Measurements from ENCODE around the gene BIN2.

BIN2 gene

GRCh38 chr12:51362747-51363342, 38.9 kb upstream of the BIN2 start:
- no peak for DNase-seq (ENCODE audit: low read depth, low spot score)
- Histone ChIP-seq H3K4me1 (ENCODE audit: control insufficient read depth, insufficient read depth, low read length) (no peaks in the 10 kb centered on the region), H3K27ac (ENCODE audit: low read length) (no peak overlapping the region), H3K9me3 (ENCODE audit: control insufficient read depth, insufficient read depth, low read length) (no peaks in the 10 kb centered on the region), H3K36me3 (ENCODE audit: control insufficient read depth, insufficient read depth, low read length) (no peaks in the 10 kb centered on the region), H3K27me3 (ENCODE audit: control insufficient read depth, insufficient read depth, low read length) (no peaks in the 10 kb centered on the region), H3K4me3 (ENCODE audit: low read length) (no peak overlapping the region)
- no CpG with 5 or more reads among the region's 2 CpGs for WGBS (ENCODE audit: insufficient coverage, insufficient read length)

- Histone ChIP-seq H3K27me3 (ENCODE audit: control insufficient read depth, insufficient read depth, low read length) (no peaks in the 10 kb centered on the region), H3K27ac (ENCODE audit: low read length) (no peak overlapping the region), H3K4me1 (ENCODE audit: control insufficient read depth, insufficient read depth, low read length) (no peaks in the 10 kb centered on the region), H3K9me3 (ENCODE audit: control insufficient read depth, insufficient read depth, low read length) (no peaks in the 10 kb centered on the region), H3K36me3 (ENCODE audit: control insufficient read depth, insufficient read depth, low read length) (no peaks in the 10 kb centered on the region), H3K4me3 (ENCODE audit: low read length) (no peak overlapping the region)
- WGBS (ENCODE audit: insufficient coverage, insufficient read length) = no CpG with 5 or more reads among the region's 6 CpGs
- DNase-seq (ENCODE audit: low read depth, low spot score) = no peak
Measured at GRCh38 chr12:51362307-51362706, 38.3 kb upstream of the BIN2 start.

DNA sequence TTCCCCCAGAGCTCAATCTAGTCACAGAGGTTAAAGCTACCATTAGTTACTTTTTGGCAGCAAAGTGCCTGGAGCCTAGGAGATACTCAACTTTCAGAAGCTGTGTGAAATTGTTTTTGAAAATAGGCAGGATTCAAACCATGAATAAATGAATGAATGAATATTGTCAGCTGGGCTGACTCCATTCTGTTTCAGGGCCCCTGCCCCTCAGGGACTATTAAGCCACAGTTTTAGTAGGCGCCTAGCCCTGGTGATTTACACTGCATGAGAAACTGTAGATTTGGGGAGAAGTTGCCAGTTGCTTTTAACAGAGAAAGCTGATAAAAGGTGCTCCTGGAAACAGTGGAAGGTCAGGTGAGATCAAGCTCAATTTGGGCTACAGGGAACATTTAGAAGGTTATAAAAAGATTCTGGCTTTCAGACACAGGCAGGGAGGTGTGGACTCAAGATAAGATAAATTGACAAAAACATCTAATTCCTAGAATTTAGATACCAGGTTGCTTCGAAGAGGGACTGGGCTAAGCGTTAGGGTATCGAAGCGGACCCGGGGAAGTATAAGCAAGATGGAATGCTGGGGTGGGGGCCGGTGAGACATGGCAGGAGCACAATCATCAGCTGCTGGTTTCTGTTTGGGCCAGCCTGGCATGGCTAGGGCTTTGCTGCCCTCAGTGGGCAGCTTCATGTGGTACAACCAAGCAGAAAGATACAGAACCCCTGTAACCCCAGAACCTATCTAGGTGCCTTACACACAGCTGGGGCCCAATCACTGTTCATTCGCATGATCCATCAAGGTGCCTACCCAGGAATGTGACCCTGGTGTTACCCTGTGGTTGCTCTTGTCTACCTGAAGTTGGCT, 37.4 kb upstream of the BIN2 start:
- no peaks in the 10 kb centered on the region for H3K4me1 ChIP-seq (ENCODE audit: control insufficient read depth, insufficient read depth, low read length)
- no CpG with 5 or more reads among the region's 8 CpGs for WGBS (ENCODE audit: insufficient coverage, insufficient read length)

GRCh38 chr12:51360315-51360714, 36.3 kb upstream of the BIN2 start:
- WGBS (ENCODE audit: insufficient coverage, insufficient read length) = no CpG with 5 or more reads among the region's 2 CpGs
- DNase-seq (ENCODE audit: low read depth, low spot score) = no peak
- Histone ChIP-seq H3K27me3 (ENCODE audit: control insufficient read depth, insufficient read depth, low read length) (no peaks in the 10 kb centered on the region), H3K36me3 (ENCODE audit: control insufficient read depth, insufficient read depth, low read length) (no peaks in the 10 kb centered on the region), H3K27ac (ENCODE audit: low read length) (no peak overlapping the region), H3K4me1 (ENCODE audit: control insufficient read depth, insufficient read depth, low read length) (no peaks in the 10 kb centered on the region), H3K9me3 (ENCODE audit: control insufficient read depth, insufficient read depth, low read length) (no peaks in the 10 kb centered on the region), H3K4me3 (ENCODE audit: low read length) (no peak overlapping the region)

More for the DNA sequence above, 37.4 kb upstream of the BIN2 start:
- Histone ChIP-seq H3K9me3 (ENCODE audit: control insufficient read depth, insufficient read depth, low read length) (no peaks in the 10 kb centered on the region), H3K27ac (ENCODE audit: low read length) (no peak overlapping the region), H3K27me3 (ENCODE audit: control insufficient read depth, insufficient read depth, low read length) (no peaks in the 10 kb centered on the region), H3K4me3 (ENCODE audit: low read length) (no peak overlapping the region), H3K36me3 (ENCODE audit: control insufficient read depth, insufficient read depth, low read length) (no peaks in the 10 kb centered on the region)
- no peak for DNase-seq (ENCODE audit: low read depth, low spot score)

DNA sequence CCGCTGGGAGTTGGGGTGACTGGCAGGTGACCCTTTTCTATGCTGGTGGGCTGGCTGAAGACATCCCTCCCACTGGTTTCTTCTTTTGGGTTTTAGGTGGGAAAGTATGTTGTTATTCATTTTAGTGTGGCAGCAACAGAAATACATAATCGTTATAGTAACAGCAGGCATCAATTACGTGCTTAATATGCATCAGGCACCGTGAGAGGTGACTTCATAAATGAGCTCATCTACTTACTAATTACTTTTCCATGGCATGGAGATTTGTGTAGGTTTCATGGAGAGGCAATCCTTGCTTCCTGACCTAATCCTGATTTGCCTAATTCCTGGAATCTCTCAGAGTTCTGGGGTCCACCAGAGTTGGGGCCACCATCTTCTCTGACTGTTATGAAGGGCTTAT, 35.9 kb upstream of the BIN2 start:
- Histone ChIP-seq H3K9me3 (ENCODE audit: control insufficient read depth, insufficient read depth, low read length) (no peaks in the 10 kb centered on the region), H3K27ac (ENCODE audit: low read length) (no peak overlapping the region), H3K27me3 (ENCODE audit: control insufficient read depth, insufficient read depth, low read length) (no peaks in the 10 kb centered on the region), H3K4me1 (ENCODE audit: control insufficient read depth, insufficient read depth, low read length) (no peaks in the 10 kb centered on the region), H3K36me3 (ENCODE audit: control insufficient read depth, insufficient read depth, low read length) (no peaks in the 10 kb centered on the region), H3K4me3 (ENCODE audit: low read length) (no peak overlapping the region)
- whole genome bisulfite sequencing (ENCODE audit: insufficient coverage, insufficient read length) = no CpG with 5 or more reads among the region's 4 CpGs
- DNase-seq (ENCODE audit: low read depth, low spot score) = no peak

GRCh38 chr12:51358496-51358895, 34.5 kb upstream of the BIN2 start:
- Histone ChIP-seq H3K4me1 (ENCODE audit: control insufficient read depth, insufficient read depth, low read length) (no peaks in the 10 kb centered on the region), H3K27ac (ENCODE audit: low read length) (no peak overlapping the region), H3K9me3 (ENCODE audit: control insufficient read depth, insufficient read depth, low read length) (no peaks in the 10 kb centered on the region), H3K27me3 (ENCODE audit: control insufficient read depth, insufficient read depth, low read length) (no peaks in the 10 kb centered on the region), H3K4me3 (ENCODE audit: low read length) (no peak overlapping the region), H3K36me3 (ENCODE audit: control insufficient read depth, insufficient read depth, low read length) (no peaks in the 10 kb centered on the region)
- no CpG with 5 or more reads among the region's 8 CpGs for WGBS (ENCODE audit: insufficient coverage, insufficient read length)
- no peak for DNase-seq (ENCODE audit: low read depth, low spot score)

DNA sequence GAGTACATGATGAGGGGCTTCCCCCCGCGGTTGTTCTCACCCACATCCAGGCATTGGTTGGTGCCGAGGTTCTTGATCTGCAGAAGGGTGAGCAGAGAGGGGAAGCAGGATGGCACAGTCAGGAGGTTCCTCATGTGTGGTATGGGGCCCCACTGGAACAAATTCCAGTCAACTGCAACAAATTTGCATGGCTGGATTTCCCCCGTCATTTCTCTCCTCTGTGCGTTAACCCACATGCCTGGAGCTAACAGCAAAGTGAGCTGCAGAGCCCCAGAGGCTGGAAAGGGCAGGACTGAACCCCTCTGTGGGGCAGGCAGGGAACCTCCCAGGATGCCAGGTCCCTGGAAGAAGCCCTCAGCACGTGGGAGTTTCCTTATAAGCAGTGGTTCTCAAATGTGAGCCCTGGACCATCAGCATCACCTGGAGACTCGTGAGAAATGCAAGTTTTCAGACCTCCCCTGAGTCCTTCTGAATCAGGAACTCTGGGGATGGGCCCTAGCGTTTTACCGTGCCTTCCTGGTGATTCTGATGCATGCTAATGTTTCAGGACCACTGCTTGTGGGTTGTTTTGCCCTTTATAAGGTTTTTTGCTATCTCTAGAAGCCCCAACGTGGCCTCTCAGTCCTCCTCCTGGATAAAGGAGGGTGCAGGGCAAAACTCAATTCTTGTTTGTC, 33.5 kb upstream of the BIN2 start:
- DNase-seq (ENCODE audit: low read depth, low spot score) = no peak
- H3K27me3 ChIP-seq (ENCODE audit: control insufficient read depth, insufficient read depth, low read length) = no peaks in the 10 kb centered on the region

DNA sequence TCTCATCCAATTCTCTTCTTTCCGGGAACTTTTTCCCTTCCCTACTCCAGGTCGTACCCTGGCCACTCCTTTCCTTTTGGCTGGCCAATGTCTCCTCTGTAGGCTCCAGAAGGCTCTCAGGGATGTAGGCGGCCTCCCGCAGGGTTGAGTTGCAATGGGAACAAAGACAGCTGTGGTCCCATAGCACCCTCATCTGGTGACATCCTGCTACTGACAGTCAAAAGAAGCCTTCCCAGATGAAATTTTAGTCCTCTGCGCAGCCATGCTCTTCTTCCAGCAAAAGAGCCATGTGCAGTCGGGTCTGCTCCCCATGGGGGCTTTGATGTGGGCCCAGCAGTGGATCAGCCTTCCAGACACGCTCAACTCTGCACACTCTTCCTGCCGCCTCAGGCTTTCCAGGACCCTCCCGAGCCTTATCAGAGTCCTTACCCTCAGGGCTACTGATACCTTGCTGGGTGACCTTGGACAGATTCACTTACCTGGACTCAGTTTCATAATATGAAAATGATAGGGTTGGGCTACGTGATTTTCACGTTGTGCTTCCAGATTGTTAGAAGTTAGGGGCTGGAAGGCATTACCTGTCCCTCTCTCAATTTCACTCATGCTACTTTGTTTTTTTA, 28.0 kb upstream of the BIN2 start:
- H3K9me3 ChIP-seq (ENCODE audit: control insufficient read depth, insufficient read depth, low read length) = no peaks in the 10 kb centered on the region
- no peak overlapping the region for H3K4me3 ChIP-seq (ENCODE audit: low read length)
- peaks cover 2% of the 10 kb centered on the region; the same call in 1 of the 2 replicates for H3K4me1 ChIP-seq (ENCODE audit: control insufficient read depth, insufficient read depth, low read length)
- H3K36me3 ChIP-seq (ENCODE audit: control insufficient read depth, insufficient read depth, low read length) = no peaks in the 10 kb centered on the region
- whole genome bisulfite sequencing (ENCODE audit: insufficient coverage, insufficient read length) = no CpG with 5 or more reads among the region's 11 CpGs
- DNase-seq (ENCODE audit: low read depth, low spot score) = peak; percentile 76
- H3K27me3 ChIP-seq (ENCODE audit: control insufficient read depth, insufficient read depth, low read length) = no peaks in the 10 kb centered on the region
- H3K27ac ChIP-seq (ENCODE audit: low read length) = no peak overlapping the region

More for the DNA sequence above, 33.5 kb upstream of the BIN2 start:
- Histone ChIP-seq H3K4me3 (ENCODE audit: low read length) (no peak overlapping the region), H3K27ac (ENCODE audit: low read length) (no peak overlapping the region), H3K9me3 (ENCODE audit: control insufficient read depth, insufficient read depth, low read length) (no peaks in the 10 kb centered on the region), H3K36me3 (ENCODE audit: control insufficient read depth, insufficient read depth, low read length) (no peaks in the 10 kb centered on the region), H3K4me1 (ENCODE audit: control insufficient read depth, insufficient read depth, low read length) (no peaks in the 10 kb centered on the region)
- no CpG with 5 or more reads among the region's 10 CpGs for WGBS (ENCODE audit: insufficient coverage, insufficient read length)

GRCh38 chr12:51349026-51349425, 25.1 kb upstream of the BIN2 start:
- Histone ChIP-seq H3K27me3 (ENCODE audit: control insufficient read depth, insufficient read depth, low read length) (no peaks in the 10 kb centered on the region), H3K27ac (ENCODE audit: low read length) (no peak overlapping the region), H3K4me1 (ENCODE audit: control insufficient read depth, insufficient read depth, low read length) (peaks cover 4% of the 10 kb centered on the region; the same call in 1 of the 2 replicates), H3K36me3 (ENCODE audit: control insufficient read depth, insufficient read depth, low read length) (no peaks in the 10 kb centered on the region), H3K4me3 (ENCODE audit: low read length) (no peak overlapping the region), H3K9me3 (ENCODE audit: control insufficient read depth, insufficient read depth, low read length) (no peaks in the 10 kb centered on the region)
- DNase-seq (ENCODE audit: low read depth, low spot score) = no peak
- no CpG with 5 or more reads among the region's 5 CpGs for WGBS (ENCODE audit: insufficient coverage, insufficient read length)

DNA sequence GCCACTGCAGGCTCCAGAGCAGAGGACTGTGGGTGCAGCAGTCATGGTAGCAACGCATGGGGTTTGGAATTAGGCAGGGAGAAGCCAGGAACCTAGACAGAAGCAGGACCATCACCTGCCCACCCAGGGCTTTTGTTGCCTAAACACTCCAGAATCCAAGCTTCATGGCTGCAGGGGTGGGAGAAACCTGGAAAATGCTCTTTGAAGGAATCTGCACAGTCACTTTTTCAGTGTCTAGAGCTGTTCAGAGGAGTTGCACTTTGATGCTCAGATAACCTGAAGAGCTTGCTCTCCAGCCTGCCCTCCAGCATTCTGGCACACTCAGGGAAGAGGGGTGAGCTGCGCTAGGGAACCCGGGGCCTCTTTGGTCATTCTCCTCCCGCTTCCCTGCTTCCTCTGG, 24.1 kb upstream of the BIN2 start:
- Histone ChIP-seq H3K27me3 (ENCODE audit: control insufficient read depth, insufficient read depth, low read length) (no peaks in the 10 kb centered on the region), H3K4me3 (ENCODE audit: low read length) (no peak overlapping the region), H3K27ac (ENCODE audit: low read length) (no peak overlapping the region), H3K4me1 (ENCODE audit: control insufficient read depth, insufficient read depth, low read length) (peaks cover 4% of the 10 kb centered on the region; the same call in 1 of the 2 replicates), H3K9me3 (ENCODE audit: control insufficient read depth, insufficient read depth, low read length) (no peaks in the 10 kb centered on the region), H3K36me3 (ENCODE audit: control insufficient read depth, insufficient read depth, low read length) (no peaks in the 10 kb centered on the region)
- no peak for DNase-seq (ENCODE audit: low read depth, low spot score)
- no CpG with 5 or more reads among the region's 4 CpGs for WGBS (ENCODE audit: insufficient coverage, insufficient read length)

Measured in iPS DF 6.9 (cell line).